ENCODE measurements around the gene SYNPR.

The SYNPR gene

DNA sequence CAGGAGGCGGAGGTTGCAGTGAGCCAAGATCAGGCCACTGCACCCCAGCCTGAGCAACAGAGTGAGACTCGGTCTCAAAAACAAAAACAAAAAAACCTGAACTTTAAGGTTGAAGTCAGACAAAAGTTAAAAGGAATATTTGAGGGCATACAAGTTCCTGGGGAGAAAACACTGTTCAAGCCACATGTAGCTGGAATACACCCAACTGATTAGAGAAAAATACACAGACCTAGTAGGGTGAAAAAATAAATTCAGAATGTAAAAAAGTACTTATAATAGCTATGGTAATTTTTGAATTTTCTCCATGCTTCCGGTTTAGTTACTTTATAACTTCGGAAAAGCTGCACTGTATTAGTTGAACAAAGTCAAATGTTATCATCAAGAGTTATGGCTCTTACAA is 331.7 kb downstream of the SYNPR start:
- TF ChIP-seq, protein P1, sequence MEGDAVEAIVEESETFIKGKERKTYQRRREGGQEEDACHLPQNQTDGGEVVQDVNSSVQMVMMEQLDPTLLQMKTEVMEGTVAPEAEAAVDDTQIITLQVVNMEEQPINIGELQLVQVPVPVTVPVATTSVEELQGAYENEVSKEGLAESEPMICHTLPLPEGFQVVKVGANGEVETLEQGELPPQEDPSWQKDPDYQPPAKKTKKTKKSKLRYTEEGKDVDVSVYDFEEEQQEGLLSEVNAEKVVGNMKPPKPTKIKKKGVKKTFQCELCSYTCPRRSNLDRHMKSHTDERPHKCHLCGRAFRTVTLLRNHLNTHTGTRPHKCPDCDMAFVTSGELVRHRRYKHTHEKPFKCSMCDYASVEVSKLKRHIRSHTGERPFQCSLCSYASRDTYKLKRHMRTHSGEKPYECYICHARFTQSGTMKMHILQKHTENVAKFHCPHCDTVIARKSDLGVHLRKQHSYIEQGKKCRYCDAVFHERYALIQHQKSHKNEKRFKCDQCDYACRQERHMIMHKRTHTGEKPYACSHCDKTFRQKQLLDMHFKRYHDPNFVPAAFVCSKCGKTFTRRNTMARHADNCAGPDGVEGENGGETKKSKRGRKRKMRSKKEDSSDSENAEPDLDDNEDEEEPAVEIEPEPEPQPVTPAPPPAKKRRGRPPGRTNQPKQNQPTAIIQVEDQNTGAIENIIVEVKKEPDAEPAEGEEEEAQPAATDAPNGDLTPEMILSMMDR (conservative IDR thresholded peaks at IDR 0.05; ENCODE audit: low read length) = no peak
- no peak for DNase-seq (ENCODE audit: low read depth)
- H3K4me3 ChIP-seq (ENCODE audit: low read length) = no peak overlapping the region

GRCh38 chr3:63611382-63611781 is 333.3 kb downstream of the SYNPR start:
- DNase-seq (ENCODE audit: low read depth) = peak; percentile 6
- TF ChIP-seq, protein P1 (conservative IDR thresholded peaks at IDR 0.05; ENCODE audit: low read length) = no peak
- no peak overlapping the region for H3K4me3 ChIP-seq (ENCODE audit: low read length)

DNA sequence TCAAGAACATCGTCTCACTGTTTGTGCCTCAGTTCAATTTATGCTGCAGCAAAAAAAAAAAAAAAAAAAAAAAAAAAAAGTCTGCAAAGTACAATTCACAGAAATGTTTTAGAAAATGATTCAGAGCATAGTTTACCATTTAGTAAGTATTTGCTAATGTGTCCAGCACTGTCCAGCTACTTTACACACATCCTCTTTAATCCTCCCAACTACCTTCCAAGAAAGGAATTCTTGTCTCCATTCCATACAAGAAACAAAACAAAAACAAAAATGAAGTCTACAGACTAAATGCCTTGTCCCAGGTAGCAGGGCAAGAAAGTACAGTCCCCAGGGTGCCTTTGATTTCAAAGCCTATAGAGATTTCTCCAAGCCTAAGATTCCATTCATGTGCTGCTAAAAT is 335.5 kb downstream of the SYNPR start:
- TF ChIP-seq, protein P1 (conservative IDR thresholded peaks at IDR 0.05; ENCODE audit: low read length) = no peak
- peak; percentile 88 for DNase-seq (ENCODE audit: low read depth)
- H3K4me3 ChIP-seq (ENCODE audit: low read length) = no peak overlapping the region

GRCh38 chr3:63617391-63617790 is 339.3 kb downstream of the SYNPR start:
- H3K4me3 ChIP-seq (ENCODE audit: low read length) = no peak overlapping the region
- DNase-seq (ENCODE audit: low read depth) = no peak
- TF ChIP-seq, protein P1 (conservative IDR thresholded peaks at IDR 0.05; ENCODE audit: low read length) = no peak

- DNase-seq (ENCODE audit: low read depth) = peak; percentile 96
- TF ChIP-seq, protein P1 (conservative IDR thresholded peaks at IDR 0.05; ENCODE audit: low read length) = no peak
- H3K4me3 ChIP-seq (ENCODE audit: low read length) = no peak overlapping the region
Measured at GRCh38 chr3:63624941-63625560, 346.9 kb downstream of the SYNPR start.

- no peak for DNase-seq (ENCODE audit: low read depth)
- H3K4me3 ChIP-seq (ENCODE audit: low read length) = no peak overlapping the region
- TF ChIP-seq, protein P1 (conservative IDR thresholded peaks at IDR 0.05; ENCODE audit: low read length) = no peak
Measured at GRCh38 chr3:63631670-63632069, 353.6 kb downstream of the SYNPR start.

GRCh38 chr3:63635186-63635585 is 357.1 kb downstream of the SYNPR start:
- no peak overlapping the region for H3K4me3 ChIP-seq (ENCODE audit: low read length)
- TF ChIP-seq, protein P1 (conservative IDR thresholded peaks at IDR 0.05; ENCODE audit: low read length) = no peak
- DNase-seq (ENCODE audit: low read depth) = no peak
